GM06990 (cell line): Measurements from ENCODE around the gene EEPD1.

Source experiments
- DNase-seq: peaks from one replicate; pipeline ENCODE4 v3.0.0-alpha.2; 2011; ENCODE audit not compliant: insufficient read length; ENCODE audit errors: extremely low read depth
- H3K27me3 ChIP-seq: replicated peaks from 2 replicates; pipeline ENCODE4 v1.6.0; 2011; ENCODE audit warnings: low read length; ENCODE audit not compliant: control insufficient read depth, insufficient read depth
- H3K36me3 ChIP-seq: 2 replicates; pipeline ENCODE4 v1.5.1; 2011; ENCODE audit warnings: low read length; ENCODE audit not compliant: control insufficient read depth, insufficient read depth
- H3K4me3 ChIP-seq: replicated peaks from 2 replicates; pipeline ENCODE4 v1.5.1; 2011; ENCODE audit warnings: low read depth, mild to moderate bottlenecking, control low read depth, low read length
- CTCF ChIP-seq: IDR thresholded peaks from 2 replicates; pipeline ENCODE4 v1.5.1; 2011; ENCODE audit warnings: low read length, control low read depth, mild to moderate bottlenecking, inconsistent platforms; ENCODE audit not compliant: insufficient read depth, poor library complexity, severe bottlenecking

EEPD1 gene

GRCh38 chr7:36300696-36301350 is 147.8 kb downstream of the EEPD1 start:
- DNase-seq, result no peak
- H3K4me3 ChIP-seq, result no peak overlapping the region
- H3K27me3 ChIP-seq, result no peaks in the 10 kb centered on the region
- no peaks in the 10 kb centered on the region for H3K36me3 ChIP-seq
- no peak for TF ChIP-seq CTCF

GRCh38 chr7:36301914-36302771 is 149.1 kb downstream of the EEPD1 start:
- TF ChIP-seq CTCF, result no peak
- Histone ChIP-seq H3K4me3 (no peak overlapping the region), H3K36me3 (no peaks in the 10 kb centered on the region), H3K27me3 (no peaks in the 10 kb centered on the region)
- no peak for DNase-seq

- DNase-seq, result no peak
- TF ChIP-seq CTCF, result no peak
- Histone ChIP-seq H3K4me3 (no peak overlapping the region), H3K27me3 (no peaks in the 10 kb centered on the region; the same call in 1 of the 2 replicates), H3K36me3 (no peaks in the 10 kb centered on the region)
Measured at GRCh38 chr7:36303202-36304098, 150.4 kb downstream of the EEPD1 start.

- TF ChIP-seq CTCF, result no peak
- DNase-seq, result no peak
- H3K36me3 ChIP-seq, result no peaks in the 10 kb centered on the region
- no peaks in the 10 kb centered on the region; the same call in 1 of the 2 replicates for H3K27me3 ChIP-seq
- H3K4me3 ChIP-seq, result no peak overlapping the region
Measured at GRCh38 chr7:36304099-36304425, 151.0 kb downstream of the EEPD1 start.

GRCh38 chr7:36305226-36305625 is 152.2 kb downstream of the EEPD1 start:
- TF ChIP-seq CTCF, result no peak
- Histone ChIP-seq H3K36me3 (no peaks in the 10 kb centered on the region), H3K27me3 (no peaks in the 10 kb centered on the region; the same call in 1 of the 2 replicates), H3K4me3 (no peak overlapping the region)
- no peak for DNase-seq
